H1 (cell line): ENCODE measurements around the gene HMCN1. TPM values are rescaled to one million over a fixed set of nuclear protein-coding genes. Genes with fewer than 3 reads are reported as not detected.

Experiments
- GTF2F1 ChIP-seq: IDR thresholded peaks from 2 replicates; pipeline ENCODE4 v1.6.1; 2012; ENCODE audit warnings: low read depth, low read length, improper control_type of control experiment, borderline replicate concordance
- HDAC6 ChIP-seq: IDR thresholded peaks from one replicate; pipeline ENCODE4 v1.7.1; 2012; ENCODE audit warnings: low read depth, mild to moderate bottlenecking, inconsistent platforms, low read length, moderate library complexity
- KDM5A ChIP-seq: fragments of 200-600 bp; IDR thresholded peaks from 2 replicates; pipeline ENCODE4 v1.7.1; 2012; ENCODE audit warnings: mild to moderate bottlenecking, low read length, inconsistent platforms, mixed read lengths
- RAD21 ChIP-seq, 2 experiments: IDR thresholded peaks in 1 of 2; conservative IDR thresholded peaks in 1 of 2; 2 replicates each; pipeline ENCODE4 v1.6.1; 2011; ENCODE audit warnings: low read depth in 2 of 2, low read length in 2 of 2, improper control_type of control experiment in 1 of 2, inconsistent platforms in 1 of 2, mild to moderate bottlenecking in 1 of 2, moderate library complexity in 1 of 2
- SUZ12 ChIP-seq: fragments of 200-600 bp; sonication (generic); IDR thresholded peaks from 2 replicates; pipeline ENCODE4 v1.6.1; 2012; ENCODE audit warnings: mild to moderate bottlenecking, inconsistent platforms, low read length, moderate library complexity, mixed read lengths
- TAF1 ChIP-seq: IDR thresholded peaks from 2 replicates; pipeline ENCODE4 v1.6.1; 2011; ENCODE audit warnings: mild to moderate bottlenecking, low read depth, low read length
- TCF12 ChIP-seq: IDR thresholded peaks from 2 replicates; pipeline ENCODE4 v1.6.1; 2011; ENCODE audit warnings: low read depth, mild to moderate bottlenecking, low read length
- TEAD4 ChIP-seq: IDR thresholded peaks from 2 replicates; pipeline ENCODE4 v1.6.1; 2012; ENCODE audit warnings: low read depth, low read length, inconsistent platforms, mixed read lengths
- YY1 ChIP-seq: IDR thresholded peaks from 2 replicates; pipeline ENCODE4 v1.6.1; 2011; ENCODE audit warnings: low read depth, mild to moderate bottlenecking, low read length
- polyA plus RNA-seq, 7 experiments: library from polyadenylated mRNA; depleted of rRNA in 3 of 7; stranded (reverse) in 5 of 7; unstranded in 2 of 7; fragments of >200 nt in 5 of 7; fragments of 200-250 nt in 2 of 7; gene quantifications; 1 replicate in 5 of 7; 2 replicates in 1 of 7; 4 replicates in 1 of 7; pipeline versions ENCODE4 v1.2.1 to v1.2.3, GENCODE V29; 2011 to 2013; ENCODE audit warnings: missing spikeins in 2 of 7, mixed read lengths in 2 of 7
- total RNA-seq: library from RNA; stranded (reverse); fragmentation: NEBNext Ultra II Directional; extraction: Animal tissue kit (Norgen Biotek cat#: 25700); gene quantifications from 2 replicates; pipeline ENCODE4 v1.2.1, GENCODE V29; 2021
- TF ChIP-seq, protein P1 (sequence below): fragments of 300-600 bp; sonication (generic); IDR thresholded peaks from 2 replicates; pipeline ENCODE4 v1.7.1; 2012; ENCODE audit warnings: low read length, moderate library complexity, mild to moderate bottlenecking, inconsistent platforms; ENCODE audit not compliant: insufficient replicate concordance

The HMCN1 gene
- total and polyA plus RNA-seq, 2 of the 8 experiments (the other 6 are each of a cell fraction or from before 2014, with no cell fraction given) = 13.8 to 14.6 TPM

GRCh38 chr1:186093437-186093836 is 359.2 kb downstream of the HMCN1 start (continued):
- TF ChIP-seq, protein P1, sequence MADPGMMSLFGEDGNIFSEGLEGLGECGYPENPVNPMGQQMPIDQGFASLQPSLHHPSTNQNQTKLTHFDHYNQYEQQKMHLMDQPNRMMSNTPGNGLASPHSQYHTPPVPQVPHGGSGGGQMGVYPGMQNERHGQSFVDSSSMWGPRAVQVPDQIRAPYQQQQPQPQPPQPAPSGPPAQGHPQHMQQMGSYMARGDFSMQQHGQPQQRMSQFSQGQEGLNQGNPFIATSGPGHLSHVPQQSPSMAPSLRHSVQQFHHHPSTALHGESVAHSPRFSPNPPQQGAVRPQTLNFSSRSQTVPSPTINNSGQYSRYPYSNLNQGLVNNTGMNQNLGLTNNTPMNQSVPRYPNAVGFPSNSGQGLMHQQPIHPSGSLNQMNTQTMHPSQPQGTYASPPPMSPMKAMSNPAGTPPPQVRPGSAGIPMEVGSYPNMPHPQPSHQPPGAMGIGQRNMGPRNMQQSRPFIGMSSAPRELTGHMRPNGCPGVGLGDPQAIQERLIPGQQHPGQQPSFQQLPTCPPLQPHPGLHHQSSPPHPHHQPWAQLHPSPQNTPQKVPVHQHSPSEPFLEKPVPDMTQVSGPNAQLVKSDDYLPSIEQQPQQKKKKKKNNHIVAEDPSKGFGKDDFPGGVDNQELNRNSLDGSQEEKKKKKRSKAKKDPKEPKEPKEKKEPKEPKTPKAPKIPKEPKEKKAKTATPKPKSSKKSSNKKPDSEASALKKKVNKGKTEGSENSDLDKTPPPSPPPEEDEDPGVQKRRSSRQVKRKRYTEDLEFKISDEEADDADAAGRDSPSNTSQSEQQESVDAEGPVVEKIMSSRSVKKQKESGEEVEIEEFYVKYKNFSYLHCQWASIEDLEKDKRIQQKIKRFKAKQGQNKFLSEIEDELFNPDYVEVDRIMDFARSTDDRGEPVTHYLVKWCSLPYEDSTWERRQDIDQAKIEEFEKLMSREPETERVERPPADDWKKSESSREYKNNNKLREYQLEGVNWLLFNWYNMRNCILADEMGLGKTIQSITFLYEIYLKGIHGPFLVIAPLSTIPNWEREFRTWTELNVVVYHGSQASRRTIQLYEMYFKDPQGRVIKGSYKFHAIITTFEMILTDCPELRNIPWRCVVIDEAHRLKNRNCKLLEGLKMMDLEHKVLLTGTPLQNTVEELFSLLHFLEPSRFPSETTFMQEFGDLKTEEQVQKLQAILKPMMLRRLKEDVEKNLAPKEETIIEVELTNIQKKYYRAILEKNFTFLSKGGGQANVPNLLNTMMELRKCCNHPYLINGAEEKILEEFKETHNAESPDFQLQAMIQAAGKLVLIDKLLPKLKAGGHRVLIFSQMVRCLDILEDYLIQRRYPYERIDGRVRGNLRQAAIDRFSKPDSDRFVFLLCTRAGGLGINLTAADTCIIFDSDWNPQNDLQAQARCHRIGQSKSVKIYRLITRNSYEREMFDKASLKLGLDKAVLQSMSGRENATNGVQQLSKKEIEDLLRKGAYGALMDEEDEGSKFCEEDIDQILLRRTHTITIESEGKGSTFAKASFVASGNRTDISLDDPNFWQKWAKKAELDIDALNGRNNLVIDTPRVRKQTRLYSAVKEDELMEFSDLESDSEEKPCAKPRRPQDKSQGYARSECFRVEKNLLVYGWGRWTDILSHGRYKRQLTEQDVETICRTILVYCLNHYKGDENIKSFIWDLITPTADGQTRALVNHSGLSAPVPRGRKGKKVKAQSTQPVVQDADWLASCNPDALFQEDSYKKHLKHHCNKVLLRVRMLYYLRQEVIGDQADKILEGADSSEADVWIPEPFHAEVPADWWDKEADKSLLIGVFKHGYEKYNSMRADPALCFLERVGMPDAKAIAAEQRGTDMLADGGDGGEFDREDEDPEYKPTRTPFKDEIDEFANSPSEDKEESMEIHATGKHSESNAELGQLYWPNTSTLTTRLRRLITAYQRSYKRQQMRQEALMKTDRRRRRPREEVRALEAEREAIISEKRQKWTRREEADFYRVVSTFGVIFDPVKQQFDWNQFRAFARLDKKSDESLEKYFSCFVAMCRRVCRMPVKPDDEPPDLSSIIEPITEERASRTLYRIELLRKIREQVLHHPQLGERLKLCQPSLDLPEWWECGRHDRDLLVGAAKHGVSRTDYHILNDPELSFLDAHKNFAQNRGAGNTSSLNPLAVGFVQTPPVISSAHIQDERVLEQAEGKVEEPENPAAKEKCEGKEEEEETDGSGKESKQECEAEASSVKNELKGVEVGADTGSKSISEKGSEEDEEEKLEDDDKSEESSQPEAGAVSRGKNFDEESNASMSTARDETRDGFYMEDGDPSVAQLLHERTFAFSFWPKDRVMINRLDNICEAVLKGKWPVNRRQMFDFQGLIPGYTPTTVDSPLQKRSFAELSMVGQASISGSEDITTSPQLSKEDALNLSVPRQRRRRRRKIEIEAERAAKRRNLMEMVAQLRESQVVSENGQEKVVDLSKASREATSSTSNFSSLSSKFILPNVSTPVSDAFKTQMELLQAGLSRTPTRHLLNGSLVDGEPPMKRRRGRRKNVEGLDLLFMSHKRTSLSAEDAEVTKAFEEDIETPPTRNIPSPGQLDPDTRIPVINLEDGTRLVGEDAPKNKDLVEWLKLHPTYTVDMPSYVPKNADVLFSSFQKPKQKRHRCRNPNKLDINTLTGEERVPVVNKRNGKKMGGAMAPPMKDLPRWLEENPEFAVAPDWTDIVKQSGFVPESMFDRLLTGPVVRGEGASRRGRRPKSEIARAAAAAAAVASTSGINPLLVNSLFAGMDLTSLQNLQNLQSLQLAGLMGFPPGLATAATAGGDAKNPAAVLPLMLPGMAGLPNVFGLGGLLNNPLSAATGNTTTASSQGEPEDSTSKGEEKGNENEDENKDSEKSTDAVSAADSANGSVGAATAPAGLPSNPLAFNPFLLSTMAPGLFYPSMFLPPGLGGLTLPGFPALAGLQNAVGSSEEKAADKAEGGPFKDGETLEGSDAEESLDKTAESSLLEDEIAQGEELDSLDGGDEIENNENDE = no peak
- TF ChIP-seq RAD21 (IDR thresholded peaks at IDR 0.05 in 1 of 2, conservative IDR thresholded peaks at IDR 0.05 in 1 of 2; ENCODE audit: low read depth in 2 of 2, low read length in 2 of 2) (no peak), SUZ12 (no peak), HDAC6 (no peak), KDM5A (no peak), TEAD4 (no peak), GTF2F1 (no peak), YY1 (no peak), TAF1 (no peak), TCF12 (no peak)
